Ramos (cell line): Measurements from ENCODE around the gene FSTL4.

ENCODE experiments used
- in situ Hi-C: fragments of 300-500 bp; cut with MboI; formaldehyde crosslinking; loops from one replicate; pipeline ENCODE4 v1.14.3; 2022; ENCODE audit warnings: low sequenced_read_pairs; ENCODE audit not compliant: unreplicated experiment

The FSTL4 gene

DNA sequence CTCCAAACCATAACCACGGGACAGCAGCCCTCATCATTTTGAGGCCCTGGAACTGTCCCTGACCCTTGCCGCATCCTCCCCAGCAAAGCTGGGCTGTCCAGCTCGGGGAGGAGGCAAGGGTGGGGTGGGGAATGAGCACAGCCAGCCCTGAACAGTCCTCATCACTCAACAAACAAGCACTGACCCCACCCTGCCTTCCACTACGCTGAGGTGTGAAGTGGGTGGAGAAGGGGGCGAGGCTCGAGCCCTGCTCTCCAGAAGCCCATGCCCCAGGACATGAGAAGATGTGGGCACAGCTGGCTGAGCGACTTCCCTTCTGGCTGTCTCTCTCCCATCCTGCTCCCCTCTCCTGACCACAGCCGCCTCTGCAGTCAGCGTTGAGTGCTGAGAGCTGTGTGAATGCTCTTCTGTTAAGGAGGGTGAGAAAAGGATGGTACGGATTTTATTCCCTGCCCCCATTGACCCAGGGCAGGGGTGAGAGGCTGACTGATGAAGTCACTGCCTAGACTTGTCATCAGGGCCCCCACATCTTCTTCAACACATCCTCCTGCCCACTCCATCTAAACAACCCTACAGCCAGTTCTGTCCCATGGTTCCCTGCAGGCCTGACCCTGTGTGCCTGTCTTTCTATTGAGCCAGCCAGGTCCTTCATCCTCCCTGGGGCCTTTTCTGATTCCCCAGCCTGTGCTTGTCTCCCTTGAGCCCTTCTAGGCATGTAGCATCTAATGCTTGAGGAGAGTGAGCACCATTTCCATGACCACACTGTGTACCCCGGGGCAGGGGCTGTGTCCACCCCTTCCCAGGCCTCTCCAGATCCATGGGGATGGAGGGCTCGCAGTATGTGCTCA, 276.0 kb downstream of the FSTL4 start:
- in situ Hi-C loops: no loop called here

DNA sequence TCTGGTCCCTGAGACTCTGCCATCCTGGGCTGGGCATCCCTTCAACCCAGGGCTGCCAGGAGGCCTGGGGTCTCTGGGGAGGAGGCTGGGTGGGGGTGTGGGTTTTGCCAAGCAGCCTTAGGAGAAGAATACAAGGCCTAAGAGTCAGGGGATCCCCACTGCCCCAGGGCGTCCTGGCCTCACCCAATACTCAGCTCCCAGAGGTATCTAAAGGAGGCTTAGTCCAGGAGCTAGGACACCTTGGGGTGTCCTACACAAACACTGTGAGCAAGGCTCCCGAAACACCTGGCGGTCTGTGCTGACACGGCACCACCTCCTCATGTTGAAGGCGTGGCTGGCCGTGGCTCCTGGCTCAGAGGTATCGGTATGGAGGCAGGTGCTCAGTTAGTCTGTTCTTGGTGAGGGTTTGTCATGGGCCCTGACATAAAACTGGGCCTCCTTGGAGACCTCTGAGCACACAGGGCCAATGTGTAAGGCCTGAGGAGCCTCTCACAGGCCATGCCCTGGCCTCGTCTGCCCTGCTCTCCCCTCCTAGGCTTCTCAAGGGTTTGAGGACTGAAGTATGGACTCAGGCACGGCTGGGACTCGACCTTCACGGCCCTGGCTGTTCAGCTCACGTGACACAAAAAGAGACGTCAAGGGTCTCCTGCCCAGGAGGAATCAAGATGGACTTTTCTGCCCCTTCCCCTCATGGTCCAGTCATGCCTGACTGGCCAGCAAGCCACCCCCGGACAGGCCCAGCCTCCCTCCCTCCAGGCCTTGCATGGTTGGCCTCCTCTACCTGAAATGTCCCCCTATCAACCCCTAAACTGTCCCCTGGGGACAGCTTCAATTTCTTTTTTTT, 277.3 kb downstream of the FSTL4 start:
- in situ Hi-C loops: no loop called here

DNA sequence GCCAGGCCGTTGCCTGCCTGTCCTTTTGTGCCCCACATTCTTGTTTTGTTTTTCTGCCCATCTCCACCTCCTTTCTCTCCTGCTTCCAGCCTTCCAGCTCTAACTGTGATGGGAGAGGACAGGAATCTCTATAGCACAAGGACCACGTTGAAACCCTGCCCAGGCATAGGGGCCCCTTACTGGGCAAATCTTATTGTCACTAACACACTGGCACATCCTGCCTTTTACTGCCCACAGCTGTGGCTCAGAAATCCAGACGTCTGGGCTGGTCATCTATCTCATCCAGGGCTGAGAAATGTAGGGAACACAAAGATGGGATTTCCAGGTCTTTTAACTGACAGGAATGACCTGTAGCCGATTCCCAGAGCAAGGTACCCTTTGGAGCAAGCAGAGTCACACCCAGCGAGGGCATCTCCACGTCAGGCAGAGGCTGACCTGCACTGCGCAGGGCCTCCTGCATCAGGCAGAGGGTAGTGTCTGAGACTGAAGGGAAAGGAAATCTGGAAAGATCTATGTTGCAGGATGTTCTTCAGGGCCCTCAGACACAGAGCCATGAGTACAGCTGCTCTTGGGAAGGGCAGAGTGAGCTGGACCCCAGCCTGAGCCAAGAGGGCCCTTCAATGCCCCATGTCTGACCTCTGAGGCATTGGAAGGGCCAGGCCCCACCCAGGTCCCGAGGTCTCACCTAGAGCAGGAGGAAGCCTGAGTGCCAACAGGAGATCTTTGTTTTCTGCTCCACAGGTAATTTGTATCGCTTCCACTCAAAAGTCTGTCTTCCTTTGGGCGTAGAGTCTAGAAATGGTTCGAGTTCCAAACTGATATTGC, 278.8 kb downstream of the FSTL4 start:
- in situ Hi-C loops: no loop called here

DNA sequence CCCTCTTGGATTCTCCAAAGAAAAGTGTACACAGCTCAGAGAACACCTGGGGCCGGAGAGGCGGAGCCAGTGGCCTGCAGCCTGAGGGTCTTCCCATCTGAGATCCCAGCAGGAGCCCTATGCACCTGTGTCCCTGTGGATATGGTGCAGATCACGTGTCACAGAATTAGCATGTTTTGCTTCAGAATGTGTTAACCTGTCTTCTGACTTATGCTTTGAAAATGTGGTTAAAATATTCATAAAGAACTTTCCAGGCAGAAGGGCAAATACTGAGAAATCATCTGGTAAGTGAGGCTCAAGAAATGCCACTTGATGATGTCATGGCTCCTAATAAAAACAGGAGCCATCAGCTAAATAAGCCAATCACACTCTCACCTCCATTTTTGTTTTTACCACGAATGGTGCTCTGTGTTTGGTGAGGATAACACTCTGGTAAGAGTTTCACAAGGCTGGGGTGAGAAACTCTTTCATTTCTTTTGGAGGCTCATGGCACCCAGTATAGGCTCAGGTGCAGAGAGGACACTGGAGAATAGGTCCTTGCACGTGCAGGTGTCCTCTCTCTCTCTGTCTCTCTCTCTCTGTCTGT, 279.8 kb downstream of the FSTL4 start:
- in situ Hi-C loops: no loop called here

DNA sequence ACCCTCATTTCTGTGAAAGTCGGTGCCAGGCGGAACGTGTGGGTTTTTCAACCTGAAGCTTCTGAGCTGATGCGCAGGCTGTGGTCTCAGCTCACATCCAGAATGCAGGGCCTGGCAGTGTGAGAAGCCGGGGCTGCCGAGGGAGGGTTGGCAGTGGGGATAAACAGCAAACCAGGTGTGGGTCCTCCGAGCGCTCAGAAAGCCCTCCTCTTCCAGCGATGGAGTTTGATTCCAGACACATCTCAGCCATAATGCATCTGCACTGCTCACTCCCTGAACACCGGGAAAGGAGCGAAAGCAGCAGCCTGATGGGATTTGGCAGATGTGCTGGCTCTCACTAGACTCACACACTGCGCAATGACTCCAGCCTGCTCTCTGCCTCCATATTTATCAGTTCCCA, 280.4 kb downstream of the FSTL4 start:
- in situ Hi-C loops: no loop called here

DNA sequence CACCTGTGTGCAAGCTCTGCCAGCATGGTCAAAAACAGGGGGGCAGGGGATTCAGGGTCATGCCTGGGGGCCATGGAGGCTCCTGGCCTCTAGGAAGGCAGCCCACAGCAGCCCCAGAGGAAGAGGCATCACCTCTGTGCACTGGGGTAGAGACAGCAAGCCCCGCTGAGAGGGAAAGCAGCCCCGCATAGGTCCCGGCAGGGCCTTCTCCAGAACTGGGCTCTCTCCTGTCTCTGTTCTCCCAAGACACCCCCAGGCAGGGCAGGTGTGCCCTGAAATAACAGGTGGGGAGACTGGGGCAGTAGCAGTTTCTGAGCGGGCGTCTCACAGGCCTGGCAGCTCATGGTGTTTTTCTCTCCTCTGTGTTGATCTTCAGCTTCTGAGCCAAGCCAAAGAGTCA, 281.4 kb downstream of the FSTL4 start:
- in situ Hi-C loops: no loop called here

DNA sequence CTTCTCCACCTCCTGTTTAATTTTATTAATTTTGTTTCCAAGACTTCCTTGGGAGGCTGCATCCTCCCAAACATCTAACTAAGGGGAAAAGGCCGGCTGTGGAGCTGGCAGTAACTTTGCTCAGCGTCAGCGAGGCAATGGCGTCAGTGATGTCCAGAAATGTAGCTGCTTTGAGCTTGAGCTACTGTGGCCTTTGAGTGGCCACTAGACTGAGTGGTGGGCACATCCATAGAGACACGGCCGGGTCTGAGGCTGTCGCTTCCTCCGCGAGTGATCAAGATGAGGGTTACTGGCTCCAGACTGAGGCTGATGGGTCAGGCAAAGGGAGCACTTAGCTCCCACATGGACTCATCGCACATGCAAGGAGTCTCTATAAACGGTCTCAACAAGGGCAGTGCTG, 283.5 kb downstream of the FSTL4 start:
- in situ Hi-C loops: no loop called here

DNA sequence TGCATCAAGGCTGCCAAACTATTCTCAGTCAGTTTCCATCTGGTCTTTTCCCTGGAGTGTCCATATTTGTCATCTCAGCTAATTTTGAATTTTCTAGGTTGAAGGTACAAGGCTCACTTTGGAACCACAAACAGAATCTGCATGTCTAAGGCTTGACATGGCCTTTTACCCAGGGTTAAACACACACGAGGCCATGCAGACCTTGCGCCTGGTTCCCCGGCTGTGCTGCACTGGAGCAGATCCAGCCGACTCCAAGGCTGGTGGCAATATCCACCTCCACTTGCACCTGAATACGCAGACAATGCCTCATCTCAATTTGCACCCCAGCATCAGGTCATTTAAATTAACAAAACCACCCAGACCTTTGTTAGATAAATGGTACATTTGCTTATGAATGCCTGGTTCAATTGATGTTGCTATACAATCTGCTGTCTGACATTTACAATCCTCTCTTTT, 284.4 kb downstream of the FSTL4 start:
- in situ Hi-C loops: no loop called here

DNA sequence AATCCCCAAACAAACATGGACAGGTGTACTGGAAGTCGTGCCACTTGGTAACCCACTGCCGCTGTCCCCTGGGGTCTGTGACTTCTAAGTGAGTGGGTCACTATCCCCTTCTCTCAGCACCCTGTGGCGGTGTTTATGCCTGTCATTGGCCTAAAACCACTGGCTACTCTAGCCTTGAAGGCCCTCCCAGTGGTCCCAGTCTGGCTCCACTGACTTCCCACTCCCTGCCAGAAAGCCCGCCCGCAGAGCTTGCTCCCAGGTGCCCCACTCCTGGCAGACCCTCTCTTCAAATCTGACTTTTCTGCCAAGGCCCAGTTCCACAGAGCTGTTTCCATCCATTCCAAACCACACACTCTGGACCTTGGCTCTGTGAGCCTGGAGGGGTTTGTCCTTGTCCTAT, 286.0 kb downstream of the FSTL4 start:
- in situ Hi-C loops: no loop called here

DNA sequence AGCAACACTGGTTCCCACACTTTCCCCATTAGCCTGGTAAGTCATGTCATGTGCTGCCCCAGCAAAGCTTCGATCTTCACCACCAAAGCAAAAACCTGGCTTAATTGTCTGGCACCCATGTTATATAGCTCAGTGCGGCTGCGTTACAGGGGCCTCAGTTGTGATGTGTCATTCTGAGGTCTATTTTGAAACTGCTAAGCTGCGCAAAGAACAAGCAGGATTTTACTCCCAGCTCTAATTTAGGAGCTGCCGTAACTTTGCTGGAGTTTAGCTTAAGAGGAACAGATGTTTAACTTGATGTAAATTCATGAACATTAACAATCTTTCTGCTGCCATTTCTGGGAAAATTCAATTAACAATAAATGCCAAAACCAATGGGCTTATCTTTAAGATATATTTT, 286.5 kb downstream of the FSTL4 start:
- in situ Hi-C loops: no loop called here

DNA sequence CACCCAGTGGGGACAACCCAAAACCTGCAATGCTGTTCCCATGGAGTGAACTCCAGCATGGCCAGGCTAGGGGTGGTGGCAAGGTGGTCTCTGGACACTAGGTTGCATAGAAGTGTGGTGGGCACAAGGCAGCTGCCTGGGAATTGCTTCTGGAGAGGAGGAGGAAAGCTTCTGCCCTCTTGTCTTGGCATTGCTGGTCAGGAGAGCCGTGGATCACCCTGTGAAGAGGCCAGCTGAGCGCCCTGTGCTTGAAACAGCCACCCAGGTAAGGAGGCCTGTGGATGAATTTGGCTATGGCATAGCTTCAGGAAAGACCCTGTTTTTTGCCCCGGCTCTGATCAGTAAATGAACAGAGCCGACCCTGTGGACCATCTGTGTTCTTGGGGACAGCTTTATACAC, 287.4 kb downstream of the FSTL4 start:
- in situ Hi-C loops: no loop called here

DNA sequence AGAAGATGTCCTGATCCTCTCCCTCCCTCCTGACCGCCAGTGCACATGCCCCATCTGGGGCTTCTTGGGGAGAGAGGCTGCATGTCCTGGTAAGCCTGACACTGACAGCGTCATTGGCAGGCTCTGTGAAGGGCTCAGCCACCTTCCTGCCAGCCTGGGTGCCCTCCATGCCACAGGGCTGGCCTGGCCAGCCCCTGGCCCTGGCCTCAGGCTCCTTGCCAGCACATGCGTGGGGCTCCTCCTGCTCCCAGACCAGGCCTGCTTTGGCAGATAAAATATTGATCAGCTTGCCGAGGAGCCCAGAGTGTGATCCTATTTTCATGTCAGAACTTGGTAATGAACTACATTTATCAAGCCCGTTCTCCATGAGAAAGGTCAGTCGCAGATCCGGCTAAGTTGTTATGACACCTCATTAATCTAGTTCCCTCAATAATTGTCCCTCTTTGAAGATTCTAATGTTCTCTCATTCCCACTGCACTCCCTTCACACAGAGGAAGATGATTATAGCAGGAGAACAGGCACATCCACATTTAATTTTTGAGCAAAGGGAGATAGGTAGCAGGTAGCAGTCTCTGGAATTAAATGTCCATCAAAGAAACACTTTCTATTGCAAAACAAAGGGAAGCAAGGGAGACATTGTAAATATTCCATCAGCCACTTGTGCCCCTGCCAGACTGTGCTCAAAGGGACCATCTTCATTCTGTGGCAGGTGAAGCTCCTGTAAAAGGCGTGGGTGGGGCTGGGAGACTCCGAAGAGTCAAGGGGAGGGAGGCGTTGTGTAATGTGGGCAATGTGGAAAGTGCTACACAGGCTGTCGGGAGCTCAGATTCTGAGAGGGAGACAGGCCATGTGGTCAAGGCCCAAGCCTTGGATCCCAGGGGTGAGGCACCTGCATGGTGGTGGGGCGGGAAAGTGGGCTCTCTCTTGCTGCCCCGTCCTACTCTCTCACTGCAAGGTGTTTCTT, 288.6 kb downstream of the FSTL4 start:
- in situ Hi-C loops: no loop called here

DNA sequence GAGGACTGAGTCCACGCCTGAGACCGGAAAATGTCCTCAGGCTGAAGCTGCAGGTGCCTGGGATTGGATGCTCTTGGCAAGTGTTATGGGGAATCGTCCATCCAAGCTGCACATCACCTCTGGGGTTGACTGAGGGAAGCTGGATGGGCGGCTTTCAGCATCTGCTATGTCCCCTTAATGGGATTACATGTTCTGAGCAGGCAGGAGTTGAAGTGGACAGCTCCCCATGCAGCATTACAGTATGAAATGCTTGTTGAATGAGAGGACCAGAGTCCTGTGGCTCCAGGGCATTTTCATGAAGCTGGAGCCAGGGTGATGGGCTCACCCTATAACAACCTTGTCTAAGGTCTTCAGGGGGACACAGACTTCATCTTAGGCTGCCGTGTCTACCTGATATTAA, 289.6 kb downstream of the FSTL4 start:
- in situ Hi-C loops: no loop called here

DNA sequence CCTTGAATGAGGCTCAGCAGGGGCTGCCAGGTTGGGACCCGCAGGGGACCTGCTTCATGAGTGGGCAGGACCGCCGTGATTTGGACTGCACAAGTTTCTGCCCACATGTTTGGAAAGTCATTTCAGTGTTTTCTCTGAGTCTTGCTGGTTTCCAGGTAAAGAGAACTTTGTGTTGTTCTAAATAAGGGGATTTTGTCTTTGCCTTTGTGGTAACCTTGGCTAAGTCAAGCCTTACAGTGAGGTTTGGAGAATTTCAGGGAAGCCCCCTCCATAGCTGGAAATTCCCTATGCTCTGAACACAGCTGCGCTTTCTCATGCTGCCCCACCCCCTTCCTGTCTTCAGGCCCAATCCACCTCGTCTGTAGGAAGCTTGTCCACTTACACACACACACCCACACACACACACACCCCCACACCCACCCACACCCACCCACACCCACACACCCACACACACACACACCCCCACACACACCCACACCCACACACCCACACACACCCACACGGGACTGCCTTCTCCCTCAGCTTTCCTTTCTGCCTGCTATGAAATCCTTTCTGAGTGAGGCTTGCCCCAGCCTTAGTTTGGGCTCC, 290.4 kb downstream of the FSTL4 start:
- in situ Hi-C loops: no loop called here

DNA sequence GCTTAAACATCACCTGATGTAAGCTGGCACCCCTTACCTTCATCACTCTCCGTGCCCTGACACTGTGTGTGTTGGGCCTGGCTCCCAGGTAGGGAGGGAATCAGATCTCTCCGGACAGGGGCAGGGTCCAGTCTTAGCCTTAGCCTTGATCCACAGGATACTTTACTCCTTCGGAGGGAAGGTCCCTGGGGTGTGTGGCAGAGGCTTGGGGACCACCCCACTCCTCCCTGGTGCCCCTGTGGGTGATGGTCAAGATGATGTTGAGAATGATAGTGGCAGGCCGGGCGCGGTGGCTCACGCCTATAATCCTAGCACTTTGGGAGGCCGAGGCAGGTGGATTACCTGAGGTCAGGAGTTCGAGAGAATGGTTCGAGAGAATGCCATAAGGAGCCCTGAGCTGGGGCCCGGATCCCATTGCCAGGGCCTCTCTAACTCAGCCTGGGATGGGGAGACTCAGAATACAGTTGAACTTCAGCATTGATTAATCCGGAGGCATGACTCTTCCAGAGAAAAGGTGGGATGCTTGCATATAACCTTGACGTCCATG, 291.0 kb downstream of the FSTL4 start:
- in situ Hi-C loops: no loop called here

DNA sequence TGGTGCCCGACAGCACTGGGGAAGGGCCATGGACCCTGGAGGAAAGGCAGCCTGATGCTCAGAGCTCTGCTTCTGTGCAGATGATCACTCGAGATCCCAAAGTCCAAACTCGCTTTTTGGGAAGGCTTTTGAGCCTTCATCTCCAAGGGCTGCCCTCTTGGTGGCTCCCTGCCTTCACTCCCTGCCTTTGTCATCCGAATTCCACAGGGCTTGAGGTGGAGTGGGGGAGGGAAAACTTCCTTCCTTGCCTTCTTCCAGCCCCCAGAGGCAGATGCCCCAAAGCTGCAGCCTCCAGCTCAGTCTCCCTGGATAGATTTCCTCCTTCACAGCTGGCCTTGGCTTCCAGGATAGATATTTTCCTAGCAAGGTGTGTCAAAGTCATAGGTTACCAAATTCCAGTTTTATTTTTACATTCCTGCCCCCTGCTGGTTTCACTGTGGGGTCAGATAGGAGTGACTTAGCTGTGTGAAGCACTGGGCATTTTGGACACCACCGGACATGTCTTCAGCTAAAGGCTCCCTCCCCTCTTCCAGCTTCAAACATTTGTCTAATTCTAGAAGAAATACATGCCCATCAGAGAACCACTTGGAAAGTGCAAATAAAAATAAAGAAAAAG, 292.3 kb downstream of the FSTL4 start:
- in situ Hi-C loops: no loop called here

DNA sequence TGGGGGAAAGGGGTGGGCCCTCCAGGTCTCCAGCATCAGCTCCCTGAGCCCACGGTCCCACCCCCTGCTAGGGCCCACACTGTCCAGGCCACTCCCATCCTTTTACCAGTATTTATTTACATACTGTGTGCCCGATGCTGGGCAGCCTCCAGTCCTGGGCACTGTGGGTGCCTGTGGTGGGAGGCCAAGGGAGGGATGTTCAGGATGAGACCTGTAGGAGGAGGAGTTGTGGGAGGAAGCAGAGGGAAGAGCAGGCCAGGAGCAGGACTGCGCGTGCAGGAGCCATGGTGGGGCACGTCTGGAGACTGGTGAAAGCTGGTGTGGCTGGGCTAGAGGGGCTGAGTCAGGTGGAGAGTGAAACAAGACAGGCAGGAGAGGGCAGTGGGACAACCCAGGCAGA, 293.1 kb downstream of the FSTL4 start:
- in situ Hi-C loops: no loop called here

DNA sequence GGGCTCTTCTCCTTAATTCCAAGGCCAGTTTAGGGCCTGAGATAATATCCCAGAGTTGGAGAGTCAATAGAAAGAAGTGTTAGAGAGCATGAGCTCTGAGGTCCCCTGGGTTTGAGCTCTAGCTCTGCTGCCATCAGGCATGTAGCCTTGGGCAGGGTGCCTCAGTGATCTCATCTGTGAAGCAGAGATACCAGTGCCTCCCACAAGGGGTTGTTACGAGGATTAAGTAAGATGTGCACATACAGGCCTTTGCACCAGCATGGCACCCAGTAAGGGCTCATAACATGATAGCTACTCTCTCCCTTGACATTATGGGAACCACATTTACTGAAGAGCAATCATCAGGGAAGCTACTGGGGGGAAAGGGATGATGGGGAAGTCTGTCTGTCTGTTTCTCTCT, 294.8 kb downstream of the FSTL4 start:
- in situ Hi-C loops: no loop called here
